IMR-90 (cell line): Measurements from ENCODE around the gene AASS.

Experiments
- CTCF ChIP-seq: conservative IDR thresholded peaks from 2 replicates; pipeline ENCODE4 v1.5.1; 2012; ENCODE audit warnings: mild to moderate bottlenecking, low read depth, low read length, improper control_type of control experiment
- ELK1 ChIP-seq: fragments of 150-350 bp; IDR thresholded peaks from 2 replicates; pipeline ENCODE4 v1.6.1; 2016; ENCODE audit warnings: low read depth, mild to moderate bottlenecking, low read length, moderate library complexity, borderline replicate concordance
- MAFK ChIP-seq: IDR thresholded peaks from 2 replicates; pipeline ENCODE4 v1.6.1; 2012; ENCODE audit warnings: low read depth, low read length, improper control_type of control experiment
- RFX5 ChIP-seq: IDR thresholded peaks from 2 replicates; pipeline ENCODE4 v1.8.0; 2012; ENCODE audit warnings: low read depth, mild to moderate bottlenecking, low read length, moderate library complexity
- SMC3 ChIP-seq: fragments of 150-350 bp; IDR thresholded peaks from 2 replicates; pipeline ENCODE4 v1.6.1; 2016; ENCODE audit warnings: low read depth, mild to moderate bottlenecking, antibody characterized with exemption, low read length, moderate library complexity
- USF2 ChIP-seq: fragments of 150-350 bp; IDR thresholded peaks from 2 replicates; pipeline ENCODE4 v1.6.1; 2017; ENCODE audit warnings: mild to moderate bottlenecking, antibody characterized with exemption, low read length, low read depth

- TF ChIP-seq CTCF, result no peak
- TF ChIP-seq MAFK, result no peak
- TF ChIP-seq RFX5, result no peak
- TF ChIP-seq USF2, result no peak
- no peak for TF ChIP-seq SMC3
- TF ChIP-seq ELK1, result no peak
Measured at GRCh38 chr7:122148878-122149277, 4.8 kb upstream of the AASS start.
